DMS 273 treated with DMSO at 0.1 percent for 48 hours (cell line): ENCODE results near the gene C1orf167.

ENCODE experiments used
- DNase-seq: peaks from one replicate; lab custom pipeline; 2025; lab: John Stamatoyannopoulos, UW

Gene C1orf167

GRCh38 chr1:11784993-11785769 lies 23.2 kb downstream of the C1orf167 start:
- no peak for DNase-seq

GRCh38 chr1:11786168-11786567 lies 24.2 kb downstream of the C1orf167 start:
- DNase-seq, result no peak

DNA sequence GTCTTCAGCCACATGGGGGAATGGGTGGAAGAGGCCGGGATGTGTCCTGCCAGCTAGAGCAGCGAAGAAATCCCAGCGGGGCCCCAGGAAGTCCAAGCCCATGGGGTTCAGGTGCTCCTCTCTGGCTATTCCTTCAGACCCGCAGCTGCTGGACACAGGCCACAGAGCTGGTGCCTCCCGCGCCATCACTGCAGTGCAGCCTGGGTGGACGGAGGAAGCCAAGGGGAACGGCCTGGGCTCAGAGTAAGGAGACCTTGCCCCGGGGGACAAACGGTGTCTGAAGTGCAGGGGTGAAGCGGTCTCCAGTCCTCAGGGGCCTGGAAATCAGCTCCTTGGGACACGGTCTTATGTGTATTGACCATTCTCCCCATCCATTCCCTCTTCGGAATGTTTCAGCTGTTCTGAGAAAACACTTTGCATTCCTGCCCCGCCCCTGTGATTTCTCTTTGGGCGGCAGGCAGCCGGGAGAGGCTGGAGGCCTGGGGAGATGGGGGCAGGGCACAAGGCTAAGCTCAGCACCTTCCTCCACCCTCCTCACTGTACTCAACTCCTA lies 25.3 kb downstream of the C1orf167 start:
- DNase-seq, result no peak

- DNase-seq, result no peak
Measured at GRCh38 chr1:11787804-11788436, 25.9 kb downstream of the C1orf167 start.

GRCh38 chr1:11788549-11789053 lies 26.6 kb downstream of the C1orf167 start:
- no peak for DNase-seq

GRCh38 chr1:11789126-11790067 lies 27.4 kb downstream of the C1orf167 start:
- no peak for DNase-seq

DNA sequence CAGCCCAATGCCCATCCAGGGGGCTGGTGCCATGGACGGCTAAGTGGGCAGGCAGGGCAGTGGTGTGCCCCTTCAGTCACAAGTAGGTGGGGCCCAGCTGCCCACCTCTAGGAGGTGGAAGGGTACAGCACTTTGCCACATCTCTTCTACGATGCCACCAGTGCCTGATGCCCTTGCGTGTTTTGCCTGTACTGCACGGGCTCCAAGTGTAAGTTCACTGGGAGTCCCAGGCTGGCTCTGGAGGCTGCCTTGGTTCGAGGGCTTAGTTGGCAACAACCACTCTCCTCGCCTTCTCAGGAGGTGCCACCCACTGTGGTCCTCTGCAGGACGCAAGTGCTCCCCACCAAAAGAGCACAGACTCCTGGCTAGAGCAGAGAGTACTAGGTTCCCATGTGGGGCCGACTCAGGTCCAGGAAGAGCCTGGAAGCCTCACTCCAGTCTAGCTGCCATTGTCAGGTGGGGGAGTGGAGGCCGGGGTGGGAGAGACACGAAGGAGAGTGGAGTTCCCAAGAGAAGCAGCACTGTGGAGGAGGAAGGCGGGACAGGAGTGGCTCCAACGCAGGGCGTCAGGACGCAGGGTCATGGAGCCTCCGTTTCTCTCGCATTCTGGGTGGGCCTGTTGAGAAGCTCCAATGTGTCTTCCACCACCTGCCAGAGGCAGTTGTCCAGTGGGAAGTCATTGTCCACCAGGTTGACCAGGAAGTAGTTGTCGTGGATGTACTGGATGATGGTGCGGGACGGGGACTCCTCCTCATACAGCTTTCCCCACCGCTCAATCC lies 28.3 kb downstream of the C1orf167 start:
- no peak for DNase-seq

- no peak for DNase-seq
Measured at GRCh38 chr1:11790880-11791715, 29.1 kb downstream of the C1orf167 start.

GRCh38 chr1:11792106-11792505 lies 30.1 kb downstream of the C1orf167 start:
- no peak for DNase-seq

DNA sequence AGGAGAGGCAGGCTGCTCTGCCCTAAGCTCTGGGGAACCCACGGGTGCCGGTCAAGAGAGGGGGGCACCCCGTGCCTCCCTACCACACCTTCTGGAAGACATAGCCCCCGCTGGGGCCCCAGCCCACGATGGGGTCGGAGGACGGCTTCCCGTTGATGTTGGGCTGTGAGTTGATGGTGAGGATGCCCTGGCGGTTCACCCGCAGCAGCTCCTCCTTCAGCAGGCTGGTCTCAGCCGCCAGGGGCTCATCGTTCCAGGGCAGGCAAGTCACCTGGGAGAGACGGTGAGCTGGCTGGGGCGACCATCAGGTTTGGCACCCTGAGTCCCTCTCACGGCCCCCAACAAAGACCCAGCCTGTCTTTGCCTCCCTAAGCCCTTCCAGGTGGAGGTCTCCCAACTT lies 31.8 kb downstream of the C1orf167 start:
- no peak for DNase-seq

- DNase-seq, result no peak
Measured at GRCh38 chr1:11794446-11795237, 32.6 kb downstream of the C1orf167 start.

GRCh38 chr1:11795238-11795890 lies 33.4 kb downstream of the C1orf167 start:
- DNase-seq, result no peak

GRCh38 chr1:11796036-11796828 lies 34.2 kb downstream of the C1orf167 start:
- no peak for DNase-seq

- no peak for DNase-seq
Measured at GRCh38 chr1:11797525-11798216, 35.7 kb downstream of the C1orf167 start.

- DNase-seq, result no peak
Measured at GRCh38 chr1:11799099-11799498, 37.1 kb downstream of the C1orf167 start.

GRCh38 chr1:11799896-11800295 lies 37.9 kb downstream of the C1orf167 start:
- DNase-seq, result no peak

- DNase-seq, result no peak
Measured at GRCh38 chr1:11800391-11800755, 38.4 kb downstream of the C1orf167 start.
